ENCODE results near the gene SMIM14. TPM values are rescaled to one million over a fixed set of nuclear protein-coding genes. Genes with fewer than 3 reads are reported as not detected.
A peak's percentile ranks its signal among the peaks of the same experiment; 100 is the strongest.
"Not testable (repeated sequence)": the region's sequence is repeated elsewhere in the genome, so short reads cannot be mapped to it uniquely, and the experiment has no call there.

The SMIM14 gene
- total RNA-seq, 1 donor from 2014 or later, result 32.1 TPM

DNA sequence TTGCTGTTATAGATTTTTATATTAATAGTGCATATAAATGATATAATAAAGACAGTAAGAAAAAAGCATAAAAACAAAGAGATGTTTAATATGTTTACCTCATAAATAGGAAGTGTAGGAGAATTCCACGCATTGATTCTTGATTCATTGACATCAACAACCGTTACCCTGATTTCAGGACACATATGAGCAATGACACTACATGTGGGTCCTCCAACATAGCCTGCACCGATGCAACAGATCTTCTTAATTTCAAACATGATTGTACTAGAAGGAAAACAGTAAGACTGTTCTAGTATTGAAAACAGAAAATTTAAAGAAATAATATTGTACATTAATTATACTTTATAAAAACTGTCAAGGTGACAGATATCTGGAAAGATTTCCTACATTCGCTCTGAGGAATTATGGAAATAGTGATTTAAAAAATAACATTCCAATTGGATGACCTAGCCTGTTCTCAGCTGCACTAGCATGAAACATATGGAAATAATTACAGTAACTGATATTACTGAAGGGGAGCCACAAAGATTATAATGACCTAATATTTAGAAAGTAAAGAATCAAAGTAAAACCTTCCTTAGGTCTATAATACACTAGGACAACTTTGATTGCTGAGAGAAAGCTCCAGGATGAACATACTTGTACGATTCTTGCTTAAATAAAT, 117.3 kb downstream of the SMIM14 start:
- DNase-seq (ENCODE audit: extremely low spot score, unreplicated experiment), result no peak
- Mint-ChIP-seq H3K9me3 (no peaks in the 10 kb centered on the region), H3K27ac (peak overlapping the region; percentile 24), H3K4me3 (peak overlapping the region; percentile 30), H3K27me3 (no peaks in the 10 kb centered on the region), H3K36me3 (peaks cover 10% of the 10 kb centered on the region), H3K4me1 (ENCODE audit: unreplicated experiment) (peaks cover 31% of the 10 kb centered on the region)
- TF ChIP-seq CTCF (conservative IDR thresholded peaks at IDR 0.05), result no peak

- H3K27me3 Mint-ChIP-seq, result no peaks in the 10 kb centered on the region
- no peak for DNase-seq (ENCODE audit: extremely low spot score, unreplicated experiment)
- H3K4me3 Mint-ChIP-seq, result no peak overlapping the region
- no peak overlapping the region for H3K27ac Mint-ChIP-seq
- H3K9me3 Mint-ChIP-seq, result no peaks in the 10 kb centered on the region
- H3K36me3 Mint-ChIP-seq, result peaks cover 16% of the 10 kb centered on the region
- H3K4me1 Mint-ChIP-seq (ENCODE audit: unreplicated experiment), result peaks cover 16% of the 10 kb centered on the region
- TF ChIP-seq CTCF (conservative IDR thresholded peaks at IDR 0.05), result no peak
These were observed 120.2 kb downstream of the SMIM14 start for GRCh38 chr4:39518484-39518883.

- Mint-ChIP-seq H3K4me1 (ENCODE audit: unreplicated experiment) (peaks cover 5% of the 10 kb centered on the region), H3K27me3 (no peaks in the 10 kb centered on the region), H3K36me3 (peaks cover 26% of the 10 kb centered on the region), H3K27ac (peak overlapping the region; percentile 66), H3K4me3 (no peak overlapping the region), H3K9me3 (no peaks in the 10 kb centered on the region)
- no peak for DNase-seq (ENCODE audit: extremely low spot score, unreplicated experiment)
- no peak for TF ChIP-seq CTCF (conservative IDR thresholded peaks at IDR 0.05)
These were observed 122.2 kb downstream of the SMIM14 start for GRCh38 chr4:39516407-39516966.

GRCh38 chr4:39515669-39516401, 122.8 kb downstream of the SMIM14 start:
- H3K4me3 Mint-ChIP-seq; H3K9me3 Mint-ChIP-seq; H3K4me1 Mint-ChIP-seq (ENCODE audit: unreplicated experiment); DNase-seq (ENCODE audit: extremely low spot score, unreplicated experiment); H3K27me3 Mint-ChIP-seq: not testable (repeated sequence)
- Mint-ChIP-seq H3K27ac (peak overlapping the region; percentile 66), H3K36me3 (peaks cover 22% of the 10 kb centered on the region)

- Mint-ChIP-seq H3K4me1 (ENCODE audit: unreplicated experiment) (no peaks in the 10 kb centered on the region), H3K27me3 (no peaks in the 10 kb centered on the region), H3K4me3 (no peak overlapping the region), H3K9me3 (no peaks in the 10 kb centered on the region), H3K36me3 (peaks cover 25% of the 10 kb centered on the region), H3K27ac (peak overlapping the region; percentile 91)
- no peak for TF ChIP-seq CTCF (conservative IDR thresholded peaks at IDR 0.05)
- DNase-seq (ENCODE audit: extremely low spot score, unreplicated experiment), result no peak
These were observed 123.7 kb downstream of the SMIM14 start for GRCh38 chr4:39514888-39515401.

- H3K36me3 Mint-ChIP-seq, result peaks cover 30% of the 10 kb centered on the region
- not testable (repeated sequence) for H3K27ac Mint-ChIP-seq
These were observed 124.4 kb downstream of the SMIM14 start for GRCh38 chr4:39514266-39514665.

More at GRCh38 chr4:39514266-39514665, 124.4 kb downstream of the SMIM14 start:
- not testable (repeated sequence) for H3K4me3 Mint-ChIP-seq; H3K27me3 Mint-ChIP-seq; DNase-seq (ENCODE audit: extremely low spot score, unreplicated experiment); H3K4me1 Mint-ChIP-seq (ENCODE audit: unreplicated experiment); H3K9me3 Mint-ChIP-seq
